GM21619 (cell line): ENCODE measurements around the gene STK35.

Experiments
- ATAC-seq: cut with Tn5 transposase; IDR thresholded peaks from one replicate; pipeline ENCODE4 v1.9.1; 2021; ENCODE audit not compliant: unreplicated experiment

STK35 gene

DNA sequence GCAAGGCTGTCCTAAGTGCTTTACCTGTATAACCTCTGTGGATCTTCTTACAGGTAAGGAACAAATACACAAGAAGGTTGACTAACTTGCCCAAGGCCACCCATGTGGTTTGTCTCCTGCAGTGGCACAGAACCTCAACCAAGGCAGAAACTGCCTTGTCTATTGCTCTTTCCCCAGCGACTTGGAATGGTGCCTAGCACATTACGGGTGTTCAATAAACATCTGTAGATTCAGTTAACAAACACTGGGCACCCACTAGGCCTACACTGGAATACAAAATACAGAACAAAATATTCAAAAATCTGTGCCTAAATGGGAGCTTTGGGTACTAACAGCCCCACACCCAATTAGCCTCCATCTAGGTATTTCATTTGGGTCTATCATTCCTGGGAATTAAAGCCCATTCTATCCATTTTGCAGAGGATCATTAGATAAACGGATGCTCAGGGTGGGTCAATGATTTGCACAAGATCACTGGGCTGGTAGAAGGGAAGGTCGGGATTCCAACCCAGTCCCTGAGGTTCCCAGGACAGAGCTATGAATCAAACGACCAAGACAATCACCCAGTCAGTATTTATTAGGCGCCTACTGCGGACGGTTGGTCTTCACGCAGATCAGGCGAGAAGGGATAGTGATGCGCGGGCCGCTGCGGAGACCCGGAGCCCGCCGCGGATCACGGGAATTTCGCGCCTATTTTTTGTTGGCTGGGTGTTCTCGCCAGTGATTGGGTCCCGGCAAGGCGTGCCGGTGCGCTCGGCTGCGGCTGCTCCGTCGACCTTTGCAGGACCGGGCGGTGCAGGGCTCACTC lies at the start of gene STK35:
Gene STK35, plus strand, starts transcription at position 771 of the 808 bp plus-strand sequence. CDS start 55 bp downstream, outside the sequence.
- peak; percentile 40 for ATAC-seq

DNA sequence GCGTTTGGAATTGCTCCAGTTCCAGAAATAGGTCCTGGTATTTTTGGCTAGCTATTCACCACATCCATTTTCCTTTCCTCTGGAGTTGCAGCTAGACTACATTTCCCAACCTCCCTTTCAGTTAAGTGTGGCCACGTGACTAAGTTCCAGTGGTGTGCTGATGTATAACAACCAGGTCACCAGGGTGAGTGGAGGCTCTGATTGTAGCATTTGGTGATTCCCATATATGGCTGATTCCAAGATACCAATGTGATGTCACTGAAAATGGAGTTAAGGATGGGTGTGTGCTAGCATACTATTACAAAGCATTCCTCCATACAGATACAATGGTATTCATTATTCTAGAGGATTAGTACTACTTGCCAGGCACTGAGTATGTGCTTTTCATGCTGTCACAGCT lies 49.7 kb upstream of the STK35 start:
- ATAC-seq = no peak

DNA sequence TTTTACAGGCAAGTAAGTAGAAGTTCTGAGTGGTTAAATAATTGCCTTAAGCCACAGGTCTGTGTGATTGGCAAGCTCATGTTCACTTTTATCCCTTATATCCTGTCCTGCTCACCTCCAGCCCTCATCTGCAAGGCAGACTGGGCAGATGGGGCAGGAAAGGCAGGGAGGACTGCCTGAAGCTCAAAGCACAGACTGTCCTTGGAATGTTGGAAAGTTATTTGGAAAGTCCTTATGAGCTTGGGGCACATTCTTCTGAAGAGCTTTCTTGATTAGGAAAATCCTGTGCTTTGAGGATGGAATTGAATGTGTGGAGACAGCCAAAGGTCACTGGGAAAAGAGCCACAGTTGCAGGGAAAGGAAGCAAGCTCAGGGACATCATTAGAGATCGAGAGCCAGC lies 48.9 kb upstream of the STK35 start:
- no peak for ATAC-seq

DNA sequence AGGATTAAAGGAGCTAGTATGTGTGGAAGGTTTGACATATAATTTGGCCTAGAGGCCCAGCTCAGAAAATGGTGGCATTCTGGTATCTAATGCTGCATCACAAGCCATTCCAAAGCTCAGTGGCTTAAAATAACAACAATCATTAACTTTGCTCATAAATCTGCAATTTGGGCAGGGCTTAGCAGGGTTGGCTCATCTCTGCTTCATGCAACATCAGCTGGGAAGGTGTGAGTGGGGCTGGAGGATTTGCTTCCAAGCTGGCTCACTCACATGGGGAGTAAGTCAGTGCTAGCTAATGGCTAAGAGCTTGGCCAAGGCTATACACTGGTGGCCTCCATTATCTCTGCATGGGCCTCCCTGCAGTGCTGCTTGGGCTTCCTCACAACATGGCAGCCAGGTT lies 48.0 kb upstream of the STK35 start:
- no peak for ATAC-seq

DNA sequence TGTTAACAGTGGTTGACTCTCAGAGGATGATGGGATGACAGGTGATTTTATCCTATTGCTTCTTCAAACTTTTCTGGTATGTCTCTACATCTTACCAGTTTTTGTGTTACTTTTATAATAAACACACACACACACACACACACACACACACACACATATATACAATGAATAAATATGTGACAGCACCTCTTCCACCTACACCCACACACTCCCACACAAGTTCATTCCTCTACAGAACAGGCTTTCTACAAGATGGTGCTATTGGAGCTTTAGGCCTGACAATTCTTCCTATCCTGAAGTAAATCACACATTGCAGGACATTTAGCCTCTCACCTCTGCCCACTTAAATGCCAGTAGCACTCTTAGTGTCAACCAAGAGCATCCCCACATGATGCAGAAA lies 46.7 kb upstream of the STK35 start:
- no peak for ATAC-seq

DNA sequence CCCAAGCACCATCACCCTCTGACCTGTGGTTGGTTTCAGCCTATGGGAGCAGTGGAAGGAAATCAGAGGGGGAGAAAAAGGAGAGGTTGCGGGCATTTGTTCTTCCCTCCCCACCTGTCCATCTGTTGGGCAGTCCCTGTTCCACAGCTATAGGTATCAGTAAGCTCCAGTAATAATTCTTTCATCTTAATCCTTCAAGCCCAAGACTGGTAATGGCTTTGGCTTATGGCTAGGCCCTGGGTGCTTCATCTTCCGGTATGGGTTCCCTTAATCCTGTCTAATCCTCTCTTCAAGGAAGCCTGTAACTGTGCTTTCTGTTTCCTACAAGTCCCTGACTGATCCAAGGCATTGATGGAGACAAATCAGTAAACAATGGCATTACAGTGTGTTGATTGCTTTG lies 42.2 kb upstream of the STK35 start:
- ATAC-seq = no peak

DNA sequence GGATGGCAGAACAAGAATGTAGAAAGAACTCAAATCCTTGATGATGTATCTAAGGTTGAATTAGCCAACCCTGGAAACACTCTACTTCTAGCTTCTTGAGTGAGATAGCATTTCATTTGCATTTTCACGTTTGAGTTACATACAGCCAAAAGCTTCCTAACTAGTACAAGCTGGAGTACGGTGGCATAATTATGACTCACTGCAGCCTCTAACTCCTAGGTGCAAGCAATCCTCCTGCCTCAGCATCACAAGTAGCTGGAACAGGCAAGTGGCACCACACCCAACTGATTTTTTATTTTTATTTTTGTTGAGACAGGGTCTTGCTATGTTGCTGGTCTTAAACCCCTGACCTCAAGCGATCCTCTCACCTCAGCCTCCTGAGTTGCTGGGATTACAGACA lies 36.5 kb upstream of the STK35 start:
- no peak for ATAC-seq

DNA sequence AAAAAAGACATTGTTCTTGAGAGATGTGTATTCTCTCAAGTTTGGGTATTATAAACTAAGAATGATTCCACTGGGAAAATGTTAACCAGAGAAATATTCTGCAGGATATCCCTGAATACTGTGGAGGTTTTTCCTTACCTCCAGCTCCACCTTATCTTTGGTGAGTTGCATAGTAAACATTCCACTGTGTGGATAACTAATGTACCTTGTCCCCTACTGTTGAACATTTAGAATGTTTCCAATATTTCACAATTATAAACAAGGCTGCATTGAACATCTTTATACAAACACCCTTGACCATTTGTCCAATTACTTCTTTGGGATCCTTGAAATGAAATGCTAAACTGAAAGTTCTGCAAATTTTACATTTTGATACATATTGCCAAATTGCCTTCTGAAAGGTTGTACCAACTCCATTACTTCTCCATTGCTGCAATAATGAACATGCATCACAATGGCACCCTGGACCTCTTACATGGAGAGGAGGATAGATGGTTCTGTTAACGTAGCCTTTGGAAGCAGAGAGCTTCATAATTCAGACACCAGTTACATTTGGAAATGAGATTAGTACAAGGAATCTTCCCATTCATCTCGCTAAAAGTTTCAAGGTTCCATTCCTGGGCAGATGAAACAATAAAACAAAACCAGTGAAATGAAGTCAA lies 35.0 kb upstream of the STK35 start:
- no peak for ATAC-seq

DNA sequence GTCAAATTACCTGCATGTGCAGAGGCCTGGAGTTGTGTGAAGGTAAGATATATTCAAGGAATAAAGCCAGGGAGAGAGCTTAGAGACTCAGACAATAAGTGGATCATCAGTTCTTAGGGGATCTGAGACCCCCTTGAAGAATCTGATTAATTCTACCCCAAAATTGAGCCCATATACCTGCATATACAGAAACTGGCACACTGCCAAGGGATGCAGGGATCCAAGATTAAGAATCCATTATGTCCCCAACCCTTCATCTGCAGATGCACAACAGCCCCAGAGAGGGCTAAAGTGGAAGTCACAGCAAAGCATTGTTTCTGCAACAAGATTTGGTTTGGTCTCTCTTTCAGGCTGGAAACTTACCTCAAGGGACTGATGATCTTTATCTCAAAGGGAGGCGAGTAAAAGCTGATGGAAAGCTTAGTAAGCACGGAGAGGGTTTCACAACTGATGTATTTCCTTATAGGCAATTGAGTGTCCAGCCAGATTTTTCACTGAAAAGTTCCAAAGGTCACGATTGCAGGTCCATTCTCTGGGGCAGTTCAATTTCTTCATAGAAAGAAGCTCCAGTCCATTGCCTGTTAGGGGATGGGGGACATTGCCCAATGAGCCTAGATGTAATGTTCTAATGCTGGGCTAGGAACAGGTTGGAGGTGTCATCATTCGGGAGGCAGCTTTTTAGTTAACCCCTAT lies 20.9 kb upstream of the STK35 start:
- ATAC-seq = no peak

DNA sequence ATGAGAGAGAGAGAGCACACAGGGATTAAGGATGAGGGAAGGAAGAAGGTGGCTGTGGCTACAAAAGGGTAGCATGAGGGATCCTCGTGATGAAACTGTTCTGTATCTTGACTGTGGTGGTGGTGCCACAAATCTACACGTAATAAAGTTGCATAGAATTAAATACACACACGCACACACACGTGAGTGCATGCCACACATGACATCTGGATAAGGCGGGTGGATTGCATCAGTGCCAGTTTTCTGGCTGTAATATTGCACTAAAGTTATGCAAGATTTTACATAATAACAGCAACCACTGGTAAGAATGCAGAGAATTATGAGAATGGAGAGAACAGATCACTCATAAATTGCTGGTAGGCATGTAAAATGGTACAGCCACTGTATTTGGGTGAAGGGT lies 16.9 kb upstream of the STK35 start:
- no peak for ATAC-seq

DNA sequence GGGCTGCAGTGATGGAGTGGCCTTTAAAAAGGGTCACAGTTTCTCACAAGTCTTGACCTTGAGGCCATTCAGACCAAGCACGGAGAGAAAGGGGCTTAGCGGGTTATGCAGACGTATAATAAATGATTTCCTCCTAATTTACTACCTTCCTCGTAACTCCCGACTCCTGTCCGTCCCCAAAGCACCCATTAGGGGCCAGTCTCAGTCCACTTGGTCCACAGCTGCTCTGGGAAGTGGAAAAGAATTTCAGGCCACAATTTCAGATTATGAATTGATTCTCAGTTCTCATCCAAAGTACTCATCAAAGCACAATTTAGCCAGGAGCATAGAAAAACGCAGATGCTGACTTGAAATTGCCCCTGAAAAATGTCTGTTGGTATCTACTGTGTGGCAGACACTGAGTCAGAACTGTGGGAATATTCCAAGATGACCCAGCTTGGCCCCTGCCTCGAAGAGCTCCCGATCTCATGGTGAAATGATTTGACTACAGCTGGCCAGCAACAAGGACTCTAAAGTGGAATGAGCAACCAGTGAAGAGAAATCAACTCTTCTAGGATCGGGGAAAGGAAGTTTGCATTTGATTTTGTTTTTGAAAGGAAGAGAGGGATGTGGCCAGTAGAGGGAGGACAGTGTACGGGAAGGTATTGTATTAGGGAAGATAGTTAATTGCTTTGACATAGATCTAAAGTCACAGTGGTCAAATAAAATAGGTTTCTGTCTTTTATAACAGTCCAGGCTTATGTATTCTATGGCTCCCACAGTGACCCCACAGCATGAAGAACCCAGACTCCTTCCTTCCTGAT lies 15.2 kb upstream of the STK35 start:
- no peak for ATAC-seq

DNA sequence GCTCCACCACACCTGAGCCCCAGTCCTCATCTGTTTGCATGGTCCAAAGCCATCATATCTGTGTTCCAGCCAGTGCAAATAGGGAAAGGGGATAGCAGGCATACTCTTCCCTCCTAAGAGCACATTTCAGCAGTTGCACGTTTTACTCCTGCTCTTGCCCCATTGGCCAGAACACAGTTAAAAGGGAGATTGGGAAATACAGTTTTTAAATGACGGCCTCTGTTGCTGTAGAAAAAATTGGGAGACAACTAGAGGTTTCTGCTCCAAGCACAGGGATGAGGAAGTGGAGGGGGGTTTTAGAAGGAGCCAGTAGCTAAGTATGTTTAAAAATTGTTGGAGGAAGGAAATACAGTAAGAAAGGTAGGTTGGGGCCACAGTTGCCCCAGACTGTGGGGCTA lies 14.6 kb upstream of the STK35 start:
- no peak for ATAC-seq

DNA sequence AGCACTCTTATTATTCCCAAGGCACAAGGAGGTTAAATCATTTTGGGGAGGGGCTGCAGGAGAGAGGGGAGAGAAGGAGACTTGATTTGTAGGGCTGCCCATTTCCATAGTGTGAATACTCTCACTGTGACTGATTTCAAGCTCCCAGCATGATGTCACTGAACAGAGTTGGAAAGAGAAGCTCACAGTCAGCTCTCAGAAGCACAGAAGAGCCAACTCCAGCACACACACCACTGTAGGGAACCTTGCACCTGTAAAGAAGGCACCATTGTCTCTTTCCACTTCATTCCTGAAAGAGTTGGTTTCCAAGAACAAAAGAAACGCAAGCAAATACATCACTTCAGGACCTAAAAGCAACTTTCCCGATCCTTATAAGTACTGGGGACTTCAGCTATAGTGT lies 12.7 kb upstream of the STK35 start:
- no peak for ATAC-seq

DNA sequence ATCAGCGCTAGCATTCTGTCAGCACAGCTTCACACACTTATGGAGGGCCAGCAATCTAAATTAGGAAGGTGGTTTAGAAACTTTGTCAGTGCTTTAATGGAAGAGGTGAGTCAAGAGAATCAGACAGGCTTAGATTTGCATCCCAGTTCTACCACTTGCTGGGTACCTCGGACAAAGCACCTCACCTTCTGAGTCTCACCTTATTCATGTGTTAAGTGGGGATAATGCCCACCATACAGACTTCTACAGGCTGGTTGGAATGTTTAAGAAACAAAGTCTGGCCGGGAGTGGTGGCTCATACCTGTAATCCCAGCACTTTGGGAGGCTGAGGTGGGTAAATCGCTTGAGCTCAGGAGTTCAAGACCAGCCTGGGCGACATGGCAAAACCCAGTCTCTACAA lies 12.2 kb upstream of the STK35 start:
- no peak for ATAC-seq

DNA sequence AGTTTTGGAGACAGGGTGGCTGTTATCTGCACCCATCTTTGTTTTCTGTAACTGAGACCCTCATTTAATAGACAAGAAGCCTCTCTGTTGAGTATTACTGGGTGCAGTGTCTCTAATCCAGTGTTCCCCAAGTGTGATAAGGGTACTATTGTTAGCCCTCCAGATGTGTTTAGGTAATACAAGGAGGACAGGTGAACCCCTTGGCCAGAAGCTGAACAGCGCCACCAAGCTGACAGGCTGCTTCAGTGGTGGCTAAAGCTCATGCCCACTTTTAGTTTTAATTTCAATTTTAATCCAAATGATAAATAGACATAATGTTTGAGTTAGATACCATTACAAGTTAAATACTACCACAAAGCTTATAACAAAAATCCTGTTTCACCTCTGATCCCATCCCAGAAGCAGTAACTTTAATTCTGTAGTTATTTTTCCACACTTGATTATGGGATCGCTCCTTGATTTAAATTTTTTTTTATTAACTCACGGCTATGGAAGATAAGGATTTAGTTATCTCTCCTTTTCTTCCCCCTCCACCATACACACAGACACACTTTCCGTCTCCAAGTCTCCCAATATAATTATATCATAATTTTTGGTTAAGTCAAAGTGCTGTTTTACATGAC lies 8.4 kb upstream of the STK35 start:
- ATAC-seq = no peak

DNA sequence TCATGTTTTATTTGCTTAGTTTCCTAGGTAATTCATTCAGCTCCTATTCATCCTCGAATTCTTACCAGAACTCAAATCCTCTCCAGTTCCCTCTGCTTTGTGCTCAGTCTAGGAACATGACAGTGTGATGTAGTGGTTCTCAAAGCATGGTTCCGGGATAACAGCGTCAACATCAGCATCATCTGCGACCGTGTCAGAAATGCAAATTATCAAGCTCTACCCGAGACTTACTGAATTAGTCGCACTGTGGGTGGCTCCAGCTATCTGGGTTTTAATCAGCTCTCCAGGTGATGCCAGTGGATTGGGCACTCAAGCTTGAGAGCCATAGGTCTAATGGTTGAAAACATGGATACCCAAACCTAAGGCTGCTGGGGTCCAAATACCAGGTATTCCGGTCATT lies 7.7 kb upstream of the STK35 start:
- ATAC-seq = no peak

DNA sequence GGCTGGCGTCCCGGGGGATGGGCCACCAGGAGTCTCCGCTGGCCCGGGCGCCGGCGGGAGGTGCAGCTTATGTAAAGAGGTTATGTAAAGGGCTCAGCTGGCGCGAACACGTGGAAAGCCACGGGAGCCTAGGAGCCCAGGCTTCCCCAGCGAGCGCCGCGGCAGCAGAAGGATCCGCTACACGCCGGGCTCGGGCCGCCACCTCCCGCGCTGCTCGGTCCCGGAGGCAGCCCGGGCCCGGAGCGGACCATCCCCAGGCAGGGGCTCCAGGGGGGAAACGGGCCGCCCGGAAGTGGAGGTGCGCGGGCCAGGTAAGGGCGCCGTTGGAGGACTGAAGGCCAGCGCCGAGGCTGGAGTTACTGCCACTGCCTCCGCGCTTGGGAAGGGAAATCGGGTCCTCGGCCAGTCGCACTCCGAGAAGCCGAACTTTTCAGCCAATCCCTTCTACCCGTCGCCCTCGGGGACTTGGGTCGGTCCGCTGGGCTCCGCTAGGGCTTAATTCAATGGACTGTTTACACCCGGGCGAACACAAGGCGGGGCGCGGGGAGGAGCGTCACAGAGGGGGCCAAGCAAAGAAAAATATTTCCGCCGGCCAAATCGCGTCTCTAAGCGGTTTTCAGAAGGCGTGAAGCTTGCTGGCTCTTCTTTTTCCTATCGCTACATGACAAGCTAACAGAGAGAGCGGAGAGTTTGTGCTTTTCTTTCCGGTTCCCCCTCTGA lies 398 bp downstream of the STK35 start:
- peak; percentile 75 for ATAC-seq

DNA sequence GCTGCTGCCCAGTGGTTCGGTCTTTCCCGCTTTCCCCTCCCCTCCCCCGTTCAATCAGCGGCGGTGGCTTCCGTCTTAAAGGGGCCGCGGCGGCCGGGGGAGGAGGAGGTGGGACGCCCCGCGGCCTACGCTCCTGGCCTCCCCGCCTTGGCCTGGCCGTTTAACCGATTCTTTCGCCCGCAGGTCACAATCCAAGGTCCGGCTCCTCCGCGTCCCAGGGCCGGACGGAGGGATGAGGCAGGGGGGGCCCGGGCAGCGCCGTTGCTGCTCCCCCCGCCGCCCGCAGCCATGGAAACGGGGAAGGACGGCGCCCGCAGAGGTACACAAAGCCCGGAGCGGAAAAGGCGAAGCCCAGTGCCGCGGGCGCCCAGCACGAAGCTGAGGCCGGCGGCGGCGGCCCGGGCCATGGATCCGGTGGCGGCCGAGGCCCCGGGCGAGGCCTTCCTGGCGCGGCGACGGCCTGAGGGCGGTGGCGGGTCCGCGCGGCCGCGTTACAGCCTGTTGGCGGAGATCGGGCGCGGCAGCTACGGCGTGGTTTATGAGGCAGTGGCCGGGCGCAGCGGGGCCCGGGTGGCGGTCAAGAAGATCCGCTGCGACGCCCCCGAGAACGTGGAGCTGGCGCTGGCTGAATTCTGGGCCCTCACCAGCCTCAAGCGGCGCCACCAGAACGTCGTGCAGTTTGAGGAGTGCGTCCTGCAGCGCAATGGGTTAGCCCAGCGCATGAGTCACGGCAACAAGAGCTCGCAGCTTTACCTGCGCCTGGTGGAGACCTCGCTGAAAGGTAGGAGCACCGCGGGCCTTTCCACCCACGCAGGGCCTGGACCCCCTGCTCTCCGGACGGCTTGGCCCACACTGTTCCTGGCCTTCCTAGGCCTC lies 1.2 kb downstream of the STK35 start:
- ATAC-seq = peak; percentile 57

DNA sequence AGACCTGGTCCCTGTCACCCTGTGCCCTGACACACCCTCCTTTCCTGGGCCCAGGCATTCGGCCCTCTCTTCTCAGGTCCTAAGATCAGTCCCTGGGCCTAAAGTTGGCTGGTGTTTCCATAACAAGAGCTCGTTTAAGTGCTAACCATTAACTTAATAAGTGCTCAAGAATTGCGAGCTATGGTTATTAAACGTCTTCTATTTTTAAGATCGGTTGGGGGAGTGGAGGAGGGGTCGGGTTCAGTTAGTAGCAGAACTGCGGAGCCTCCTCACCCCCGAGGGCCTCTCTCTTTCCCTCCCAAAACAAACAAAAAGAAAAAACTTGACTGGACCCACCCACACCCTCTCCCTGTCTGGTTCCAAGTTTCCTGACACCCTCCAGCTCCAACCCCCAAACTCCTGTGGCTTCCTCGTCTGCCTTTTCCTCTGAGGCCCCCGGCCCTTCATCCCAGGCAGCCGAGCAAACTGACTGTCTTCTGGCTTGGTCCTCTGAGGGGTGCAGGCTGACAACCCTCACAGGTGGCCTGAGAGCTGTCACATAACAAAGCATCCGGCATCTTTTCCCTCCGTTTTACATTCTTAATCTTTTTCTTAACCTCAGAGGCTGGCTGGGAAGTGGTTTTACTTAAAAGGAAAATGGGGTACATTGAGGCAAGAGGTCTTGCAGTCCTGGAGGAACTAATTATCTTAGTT lies 2.0 kb downstream of the STK35 start:
- ATAC-seq = no peak
